WTC11 (cell line): ENCODE measurements around the gene TRPM8. TPM values are rescaled to one million over a fixed set of nuclear protein-coding genes. Genes with fewer than 3 reads are reported as not detected.

Experiments used
- ATAC-seq: fragments of 200-7000 bp; cut with Tn5 transposase; 2 replicates; pipeline ENCODE4 v1.10.0; 2021; ENCODE audit warnings: mild to moderate bottlenecking, moderate library complexity
- CTCF ChIA-PET: fragments of 300-600 bp; sonication (Branson Sonifier 250); formaldehyde crosslinking; loops from one replicate; lab custom pipeline; 2021; ENCODE audit warnings: antibody characterized with exemption; lab: Charles Lee
- POLR2A ChIA-PET: fragments of 350-600 bp; sonication (Branson Sonifier 250); formaldehyde crosslinking; loops from one replicate; lab custom pipeline; 2021; ENCODE audit warnings: antibody characterized with exemption; lab: Charles Lee
- DNase-seq: peaks from one replicate; pipeline ENCODE4 v3.0.0; 2021; ENCODE audit warnings: low spot score
- H3K27ac Mint-ChIP-seq: 2 replicates; pipeline ENCODE4 v1.8.0; 2021; ENCODE audit warnings: mixed read lengths
- H3K27me3 Mint-ChIP-seq: 2 replicates; pipeline ENCODE4 v1.8.0; 2021; ENCODE audit warnings: low read depth, mild to moderate bottlenecking, moderate library complexity, mixed read lengths
- H3K36me3 Mint-ChIP-seq: 2 replicates; pipeline ENCODE4 v1.8.0; 2021; ENCODE audit warnings: mixed read lengths
- H3K4me1 Mint-ChIP-seq: 2 replicates; pipeline ENCODE4 v1.8.0; 2022; ENCODE audit warnings: mixed read lengths
- H3K4me3 Mint-ChIP-seq: 2 replicates; pipeline ENCODE4 v1.8.0; 2021; ENCODE audit warnings: mild to moderate bottlenecking, moderate library complexity, mixed read lengths
- H3K9me3 Mint-ChIP-seq: 2 replicates; pipeline ENCODE4 v1.8.0; 2021; ENCODE audit warnings: mixed read lengths
- ATF2 ChIP-seq: sonication (generic); formaldehyde crosslinking; IDR thresholded peaks from 2 replicates; pipeline ENCODE4 v1.8.1; 2022; ENCODE audit warnings: low read depth, missing genetic modification reagents, borderline replicate concordance
- EMX1 ChIP-seq: fragments of 250-450 bp; sonication (Bioruptor Pico); IDR thresholded peaks from 2 replicates; pipeline ENCODE4 v1.8.0; 2021; ENCODE audit warnings: mild to moderate bottlenecking
- FOXK1 ChIP-seq: sonication (generic); formaldehyde crosslinking; IDR thresholded peaks from 2 replicates; pipeline ENCODE4 v1.8.0; 2022; ENCODE audit warnings: mild to moderate bottlenecking, moderate library complexity, missing genetic modification reagents
- FOXP4 ChIP-seq: sonication (generic); formaldehyde crosslinking; IDR thresholded peaks from 2 replicates; pipeline ENCODE4 v1.8.0; 2022; ENCODE audit warnings: mild to moderate bottlenecking, missing genetic modification reagents
- IRF2 ChIP-seq: sonication (generic); formaldehyde crosslinking; IDR thresholded peaks from 2 replicates; pipeline ENCODE4 v1.8.0; 2022; ENCODE audit warnings: low read depth, missing genetic modification reagents, borderline replicate concordance
- NFATC4 ChIP-seq: fragments of 250-450 bp; sonication (Bioruptor Pico); IDR thresholded peaks from 2 replicates; pipeline ENCODE4 v1.9.0; 2021; ENCODE audit warnings: mild to moderate bottlenecking
- NR2C2 ChIP-seq: sonication (generic); formaldehyde crosslinking; IDR thresholded peaks from 2 replicates; pipeline ENCODE4 v1.8.0; 2022; ENCODE audit warnings: mild to moderate bottlenecking, missing genetic modification reagents
- OVOL2 ChIP-seq: fragments of 250-450 bp; sonication (Bioruptor Pico); IDR thresholded peaks from 2 replicates; pipeline ENCODE4 v1.9.0; 2021; ENCODE audit warnings: mild to moderate bottlenecking, borderline replicate concordance
- STAT6 ChIP-seq: sonication (generic); formaldehyde crosslinking; conservative IDR thresholded peaks from 2 replicates; pipeline ENCODE4 v1.8.1; 2023; ENCODE audit warnings: mild to moderate bottlenecking, low read depth, missing genetic modification reagents, moderate library complexity
- USF2 ChIP-seq: sonication (generic); formaldehyde crosslinking; IDR thresholded peaks from 2 replicates; pipeline ENCODE4 v1.8.1; 2023; ENCODE audit warnings: mild to moderate bottlenecking, missing genetic modification reagents, moderate library complexity
- ZMAT4 ChIP-seq: fragments of 250-450 bp; sonication (Bioruptor Pico); IDR thresholded peaks from 2 replicates; pipeline ENCODE4 v1.9.0; 2021; ENCODE audit warnings: mild to moderate bottlenecking
- ZNF281 ChIP-seq: sonication (generic); formaldehyde crosslinking; IDR thresholded peaks from 2 replicates; pipeline ENCODE4 v1.8.0; 2023; ENCODE audit warnings: mild to moderate bottlenecking, missing genetic modification reagents
- total RNA-seq: library from RNA; stranded (reverse); gene quantifications from 3 replicates; pipeline ENCODE4 v1.2.3, GENCODE V29; 2021

TRPM8 gene
- total RNA-seq, 1 experiment from 2014 or later: 0.26 TPM

GRCh38 chr2:233953087-233953801 lies 36.1 kb downstream of the TRPM8 start:
- Mint-ChIP-seq H3K27me3 (no peaks in the 10 kb centered on the region; the same call in 1 of the 2 replicates), H3K4me3 (no peak overlapping the region), H3K9me3 (no peaks in the 10 kb centered on the region; the same call in 1 of the 2 replicates), H3K27ac (no peak overlapping the region), H3K4me1 (0 out of 2 replicates have a peak, but pooled peaks cover 3% of the 10 kb centered on the region)
- POLR2A ChIA-PET: interaction anchor here (0.7 kb wide), 1 partner anchor 1333 kb away, joined by 3 read pairs; no protein-coding TSS in a partner anchor
- no peak for DNase-seq
- TF ChIP-seq NR2C2 (no peak), EMX1 (CRISPR knock-in tag) (no peak), STAT6 (CRISPR knock-in tag) (no peak), ATF2 (CRISPR knock-in tag) (no peak), OVOL2 (CRISPR knock-in tag) (no peak), FOXK1 (no peak), USF2 (CRISPR knock-in tag) (no peak), ZNF281 (no peak), IRF2 (CRISPR knock-in tag) (no peak), FOXP4 (CRISPR knock-in tag) (no peak)
- TF ChIP-seq, all 79 proteins: peak for 0
- ATAC-seq: no peak
- CTCF ChIA-PET: interaction anchor here (1.2 kb wide), 1 partner anchor 20 kb away, joined by 3 read pairs; no protein-coding TSS in a partner anchor
- no peaks in the 10 kb centered on the region for H3K36me3 Mint-ChIP-seq

- Mint-ChIP-seq H3K27ac (no peak overlapping the region), H3K4me3 (no peak overlapping the region)
- no peak for DNase-seq
- no peak for TF ChIP-seq FOXK1
- no peak for TF ChIP-seq ZMAT4
- TF ChIP-seq NFATC4: no peak
- TF ChIP-seq, all 79 proteins: peak for 0
- ChIA-PET CTCF (no interaction called here), POLR2A (no interaction called here)
- no peaks in the 10 kb centered on the region for H3K4me1 Mint-ChIP-seq
- no peak for ATAC-seq
- no peaks in the 10 kb centered on the region for H3K9me3 Mint-ChIP-seq
- H3K27me3 Mint-ChIP-seq: no peaks in the 10 kb centered on the region
- H3K36me3 Mint-ChIP-seq: no peaks in the 10 kb centered on the region
These were observed 43.0 kb downstream of the TRPM8 start for GRCh38 chr2:233960203-233960602.
